Prostate gland (tissue), 2 donors: ENCODE results near the gene TMEM132A.

Experiments used
- CTCF ChIP-seq, 4 experiments: fragments of 200-600 bp in 2 of 4; fragments of 450-650 bp in 2 of 4; sonication (generic) in 2 of 4; IDR thresholded peaks; 1 replicate in 3 of 4; 2 replicates in 1 of 4; pipeline ENCODE4 v1.5.1; 2016 to 2019; ENCODE audit warnings: antibody characterized with exemption in 4 of 4, mild to moderate bottlenecking in 2 of 4, moderate library complexity in 2 of 4
- POLR2AphosphoS5 ChIP-seq: sonication (generic); formaldehyde crosslinking; IDR thresholded peaks from one replicate; pipeline ENCODE4 v1.6.1; 2017; ENCODE audit warnings: antibody characterized with exemption

- TF ChIP-seq CTCF (IDR thresholded peaks at IDR 0.05) (no peak), POLR2AphosphoS5 (no peak)
These were observed 14.2 kb downstream of the TMEM132A start for GRCh38 chr11:60938500-60938899.
